ENCODE measurements around the gene CSF3R. TPM values are rescaled to one million over a fixed set of nuclear protein-coding genes. Genes with fewer than 3 reads are reported as not detected.

Gene CSF3R
- total RNA-seq, 1 experiment from 2014 or later: not detected

DNA sequence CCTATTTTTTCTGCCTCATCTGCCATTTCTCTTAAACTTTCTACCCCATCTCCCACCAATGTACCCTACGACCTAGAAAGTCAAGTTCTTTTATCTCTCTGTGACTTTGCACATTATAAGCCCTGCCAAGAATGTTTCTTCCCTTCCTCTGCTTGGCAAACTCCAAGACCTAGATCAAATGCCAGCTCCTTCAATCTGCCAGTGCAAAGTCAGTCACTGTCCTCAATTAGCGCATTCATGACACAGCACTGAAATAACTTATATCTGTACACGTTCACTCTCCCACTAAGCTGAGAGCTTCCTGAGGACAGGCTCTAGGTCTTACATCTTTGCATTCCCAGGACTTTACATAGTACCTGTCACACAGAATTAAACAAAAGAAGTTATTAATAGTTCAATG is 63.6 kb downstream of the CSF3R start:
- DNase-seq (ENCODE audit: low spot score): no peak
- Histone ChIP-seq H3K36me3 (ENCODE audit: insufficient read depth, low read length, poor library complexity, severe bottlenecking) (no peaks in the 10 kb centered on the region), H3K27ac (ENCODE audit: low read depth, low read length, poor library complexity, severe bottlenecking) (no peak overlapping the region), H3K4me1 (ENCODE audit: insufficient read depth, low read length, poor library complexity, severe bottlenecking) (peaks cover 5% of the 10 kb centered on the region), H3K4me3 (ENCODE audit: low read depth, low read length, poor library complexity, severe bottlenecking) (no peak overlapping the region), H3K27me3 (replicated peaks; ENCODE audit: insufficient read depth, low read depth, low read length, poor library complexity) (no peaks in the 10 kb centered on the region), H3K9me3 (ENCODE audit: low read depth, low read length, poor library complexity, severe bottlenecking) (no peaks in the 10 kb centered on the region)
- no peak for TF ChIP-seq EZH2 (IDR thresholded peaks at IDR 0.05; ENCODE audit: borderline replicate concordance, low read depth, low read length, poor library complexity, severe bottlenecking)
- TF ChIP-seq, protein P1, sequence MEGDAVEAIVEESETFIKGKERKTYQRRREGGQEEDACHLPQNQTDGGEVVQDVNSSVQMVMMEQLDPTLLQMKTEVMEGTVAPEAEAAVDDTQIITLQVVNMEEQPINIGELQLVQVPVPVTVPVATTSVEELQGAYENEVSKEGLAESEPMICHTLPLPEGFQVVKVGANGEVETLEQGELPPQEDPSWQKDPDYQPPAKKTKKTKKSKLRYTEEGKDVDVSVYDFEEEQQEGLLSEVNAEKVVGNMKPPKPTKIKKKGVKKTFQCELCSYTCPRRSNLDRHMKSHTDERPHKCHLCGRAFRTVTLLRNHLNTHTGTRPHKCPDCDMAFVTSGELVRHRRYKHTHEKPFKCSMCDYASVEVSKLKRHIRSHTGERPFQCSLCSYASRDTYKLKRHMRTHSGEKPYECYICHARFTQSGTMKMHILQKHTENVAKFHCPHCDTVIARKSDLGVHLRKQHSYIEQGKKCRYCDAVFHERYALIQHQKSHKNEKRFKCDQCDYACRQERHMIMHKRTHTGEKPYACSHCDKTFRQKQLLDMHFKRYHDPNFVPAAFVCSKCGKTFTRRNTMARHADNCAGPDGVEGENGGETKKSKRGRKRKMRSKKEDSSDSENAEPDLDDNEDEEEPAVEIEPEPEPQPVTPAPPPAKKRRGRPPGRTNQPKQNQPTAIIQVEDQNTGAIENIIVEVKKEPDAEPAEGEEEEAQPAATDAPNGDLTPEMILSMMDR (conservative IDR thresholded peaks at IDR 0.05; ENCODE audit: low read depth, low read length): no peak
- BruUV-seq (replicated peaks): no TSS peak
- ChIA-PET CTCF (interaction anchor here (0.6 kb wide), 2 partner anchors 22 to 639 kb away, joined by 7 to 12 read pairs; no protein-coding TSS in a partner anchor), POLR2A (ENCODE audit: low non-redundant PET) (no interaction called here)
- intact Hi-C loops (cut with micrococcal nuclease; ENCODE audit: unreplicated experiment): no loop called here

DNA sequence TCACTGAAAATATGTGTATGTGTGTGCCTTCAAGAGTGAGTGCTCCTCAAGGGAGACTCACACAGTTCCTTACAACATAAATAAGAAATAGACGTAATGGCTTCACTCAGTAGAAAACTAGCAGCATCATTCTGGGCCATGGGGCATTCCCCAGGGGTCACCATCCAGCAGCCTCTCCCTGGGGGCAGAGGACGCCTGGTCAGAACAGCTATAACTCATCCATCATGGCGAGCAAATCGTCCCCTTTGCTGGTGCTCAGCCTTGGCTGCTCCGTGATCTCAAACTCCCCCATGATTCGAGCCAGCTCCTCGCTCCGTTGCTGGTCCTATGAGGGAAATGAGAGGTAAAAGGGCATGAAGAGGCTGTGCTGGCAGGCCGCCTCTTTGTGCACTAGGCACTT is 64.8 kb downstream of the CSF3R start:
- TF ChIP-seq EZH2 (IDR thresholded peaks at IDR 0.05; ENCODE audit: borderline replicate concordance, low read depth, low read length, poor library complexity, severe bottlenecking): no peak
- TF ChIP-seq, protein P1 (conservative IDR thresholded peaks at IDR 0.05; ENCODE audit: low read depth, low read length): no peak
- CTCF ChIA-PET: no interaction called here
- BruUV-seq (replicated peaks): no TSS peak
- H3K27ac ChIP-seq (ENCODE audit: low read depth, low read length, poor library complexity, severe bottlenecking): no peak overlapping the region
- intact Hi-C loops (cut with micrococcal nuclease; ENCODE audit: unreplicated experiment): no loop called here
- POLR2A ChIA-PET (ENCODE audit: low non-redundant PET): no interaction called here
- peaks cover 5% of the 10 kb centered on the region for H3K4me1 ChIP-seq (ENCODE audit: insufficient read depth, low read length, poor library complexity, severe bottlenecking)
- no peaks in the 10 kb centered on the region for H3K9me3 ChIP-seq (ENCODE audit: low read depth, low read length, poor library complexity, severe bottlenecking)
- H3K4me3 ChIP-seq (ENCODE audit: low read depth, low read length, poor library complexity, severe bottlenecking): no peak overlapping the region
- no peaks in the 10 kb centered on the region for H3K27me3 ChIP-seq (replicated peaks; ENCODE audit: insufficient read depth, low read depth, low read length, poor library complexity)
- DNase-seq (ENCODE audit: low spot score): no peak
- H3K36me3 ChIP-seq (ENCODE audit: insufficient read depth, low read length, poor library complexity, severe bottlenecking): no peaks in the 10 kb centered on the region

Other genes with a start within 250 kb of the CSF3R start
- gene SH3D21, start 176.5 kb downstream of the CSF3R start, total RNA-seq (2021): 2.9 and 4.0 TPM in 2 replicates
- gene EVA1B, start 159.3 kb downstream of the CSF3R start, total RNA-seq (2021): 6.2 and 8.4 TPM in 2 replicates
- gene STK40, start 97.0 kb downstream of the CSF3R start, total RNA-seq (2021): 93.2 and 109 TPM in 2 replicates
- gene LSM10, start 85.0 kb downstream of the CSF3R start, total RNA-seq (2021): 60.7 and 68.0 TPM in 2 replicates
- 5.7 and 10.6 TPM in 2 replicates for gene OSCP1, start 32.5 kb downstream of the CSF3R start, total RNA-seq (2021)
- 140 and 144 TPM in 2 replicates for gene MRPS15, start 18.5 kb downstream of the CSF3R start, total RNA-seq (2021)

Measured in A673 (cell line).